ENCODE measurements around the gene TUSC7.

Gene TUSC7

GRCh38 chr3:116671151-116671550, 38.4 kb upstream of the TUSC7 start:
- no peak for TF ChIP-seq CTCF (IDR thresholded peaks at IDR 0.05; ENCODE audit: low read depth, low read length, missing control alignments)
- no peak for DNase-seq (ENCODE audit: extremely low read depth, low read depth)
- no peak overlapping the region for H3K4me3 ChIP-seq (replicated peaks; ENCODE audit: low read depth, low read length)

- TF ChIP-seq CTCF (IDR thresholded peaks at IDR 0.05; ENCODE audit: low read depth, low read length, missing control alignments): no peak
- no peak overlapping the region for H3K4me3 ChIP-seq (replicated peaks; ENCODE audit: low read depth, low read length)
- DNase-seq (ENCODE audit: extremely low read depth, low read depth): no peak
Measured at GRCh38 chr3:116678853-116679252, 30.7 kb upstream of the TUSC7 start.

- no peak overlapping the region for H3K4me3 ChIP-seq (replicated peaks; ENCODE audit: low read depth, low read length)
- no peak for TF ChIP-seq CTCF (IDR thresholded peaks at IDR 0.05; ENCODE audit: low read depth, low read length, missing control alignments)
- DNase-seq (ENCODE audit: extremely low read depth, low read depth): no peak
Measured at GRCh38 chr3:116691041-116691440, 18.5 kb upstream of the TUSC7 start.

GRCh38 chr3:116701070-116701469, 8.5 kb upstream of the TUSC7 start:
- TF ChIP-seq CTCF (IDR thresholded peaks at IDR 0.05; ENCODE audit: low read depth, low read length, missing control alignments): no peak
- no peak for DNase-seq (ENCODE audit: extremely low read depth, low read depth)
- no peak overlapping the region for H3K4me3 ChIP-seq (replicated peaks; ENCODE audit: low read depth, low read length)

GRCh38 chr3:116702334-116702733, 7.2 kb upstream of the TUSC7 start:
- TF ChIP-seq CTCF (IDR thresholded peaks at IDR 0.05; ENCODE audit: low read depth, low read length, missing control alignments): no peak
- H3K4me3 ChIP-seq (replicated peaks; ENCODE audit: low read depth, low read length): no peak overlapping the region
- DNase-seq (ENCODE audit: extremely low read depth, low read depth): no peak

GRCh38 chr3:116707531-116707930, 2.0 kb upstream of the TUSC7 start:
- DNase-seq (ENCODE audit: extremely low read depth, low read depth): no peak
- no peak for TF ChIP-seq CTCF (IDR thresholded peaks at IDR 0.05; ENCODE audit: low read depth, low read length, missing control alignments)

GRCh38 chr3:116716490-116716889, 6.9 kb downstream of the TUSC7 start:
- H3K4me3 ChIP-seq (replicated peaks; ENCODE audit: low read depth, low read length): no peak overlapping the region
- DNase-seq (ENCODE audit: extremely low read depth, low read depth): no peak
- TF ChIP-seq CTCF (IDR thresholded peaks at IDR 0.05; ENCODE audit: low read depth, low read length, missing control alignments): no peak

More at GRCh38 chr3:116707531-116707930, 2.0 kb upstream of the TUSC7 start:
- H3K4me3 ChIP-seq (replicated peaks; ENCODE audit: low read depth, low read length): no peak overlapping the region
